SW480 (cell line): ENCODE data around the gene C3orf52.

ENCODE experiments used
- DNase-seq: peaks from one replicate; pipeline ENCODE4 v3.0.0-alpha.2; 2016; ENCODE audit warnings: low spot score

C3orf52 gene

DNA sequence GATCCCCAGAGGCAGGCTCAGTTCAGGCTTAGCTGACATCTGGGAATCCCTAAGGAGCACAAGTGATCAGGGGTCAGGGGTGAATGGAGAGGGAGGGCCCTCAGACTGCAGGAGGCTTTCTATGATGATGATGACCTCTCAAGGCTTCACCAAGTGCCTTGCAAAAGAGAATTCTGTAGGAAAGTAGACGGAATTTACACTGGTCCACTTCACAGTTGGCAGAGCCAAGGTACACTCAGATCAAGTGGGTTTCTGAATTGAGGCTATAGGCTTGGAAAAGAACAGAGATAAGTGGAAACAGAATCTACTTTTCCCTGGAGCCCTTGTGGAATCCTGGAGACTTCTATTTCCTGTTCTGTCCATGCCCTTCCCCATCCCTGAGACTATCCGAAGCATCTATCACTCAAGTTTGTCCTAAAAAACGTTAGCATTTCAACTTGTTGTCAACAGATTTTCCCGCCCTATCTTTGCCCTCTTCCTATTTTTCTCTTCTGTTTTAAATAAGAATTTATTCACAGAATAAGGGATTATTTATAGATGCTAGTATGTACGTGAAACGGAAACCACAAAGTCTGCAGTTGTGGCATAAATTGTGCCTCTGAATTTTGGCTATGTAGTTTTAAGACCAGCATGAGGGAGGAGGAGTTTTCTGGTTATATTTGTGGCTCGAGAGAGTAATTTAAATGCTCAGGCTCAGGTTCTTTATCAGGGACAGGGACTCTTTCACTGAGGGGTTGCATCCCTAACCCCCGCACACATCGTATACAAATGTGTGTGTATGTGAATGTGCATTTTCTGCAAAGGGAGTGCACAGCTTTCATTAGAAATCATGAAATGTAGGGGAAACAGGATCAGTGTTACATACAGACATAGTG is 34.0 kb downstream of the C3orf52 start:
- no peak for DNase-seq

DNA sequence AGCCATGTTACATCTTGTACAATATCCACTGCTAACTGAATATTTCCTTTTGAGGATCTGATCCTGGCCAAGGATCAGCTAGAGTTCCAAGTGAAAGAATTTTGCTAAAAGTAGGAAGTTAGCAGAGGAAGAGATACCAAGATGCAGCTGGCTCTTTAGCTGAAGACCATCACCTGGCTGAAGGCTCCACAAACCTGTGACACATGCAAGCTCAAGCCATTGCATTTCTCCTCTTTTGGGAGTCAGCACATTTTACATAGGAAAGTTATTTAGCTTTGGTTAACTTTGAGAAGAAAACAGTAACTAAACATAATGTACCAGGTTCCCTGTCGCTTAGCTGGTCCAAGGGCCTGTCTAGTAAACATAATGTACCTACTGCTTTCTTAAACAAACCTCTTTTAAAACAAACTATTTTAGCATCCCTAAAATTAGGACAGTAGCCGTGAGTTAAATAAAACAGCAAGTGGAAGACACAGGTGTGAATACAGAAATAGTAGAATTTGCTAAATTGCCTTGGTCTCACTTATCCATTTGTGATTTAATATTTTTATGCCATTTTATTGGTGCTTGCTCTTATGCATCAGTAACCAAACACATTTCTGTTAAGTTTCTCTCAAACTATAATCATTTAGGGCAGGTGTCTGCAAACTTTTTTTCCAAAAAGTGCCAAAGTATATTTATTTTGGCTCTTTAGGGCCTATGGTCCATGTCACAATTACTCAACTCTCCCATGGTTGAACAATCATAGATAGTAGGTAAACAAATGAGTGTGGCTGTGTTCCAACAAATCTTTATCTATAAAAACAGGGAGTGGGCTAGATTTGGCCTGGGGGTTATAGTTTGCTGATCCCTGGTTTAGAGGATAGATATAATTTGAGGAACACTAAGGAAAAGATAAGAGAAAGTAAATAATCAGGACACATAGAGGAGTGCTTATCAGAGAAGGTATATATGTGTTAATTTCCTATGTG is 35.7 kb downstream of the C3orf52 start:
- DNase-seq: no peak

DNA sequence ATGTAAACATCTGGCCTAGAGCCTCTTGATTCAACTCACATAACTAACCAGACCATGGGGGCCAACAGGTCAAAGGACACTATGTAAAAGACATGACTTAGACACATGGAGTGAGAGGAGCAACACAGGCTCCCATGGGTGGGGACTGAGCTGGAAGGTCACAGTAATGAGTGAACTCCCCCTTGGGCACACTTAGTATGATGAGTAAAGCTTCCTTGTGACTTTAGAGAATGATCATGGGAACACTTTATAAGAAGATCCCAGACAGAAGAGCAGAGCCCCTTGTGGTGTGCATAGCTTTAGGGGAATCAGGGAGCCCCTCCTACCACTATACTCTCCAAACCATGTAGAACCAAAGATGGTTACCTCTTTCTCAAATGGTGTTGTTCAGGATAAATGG is 36.7 kb downstream of the C3orf52 start:
- DNase-seq: no peak

DNA sequence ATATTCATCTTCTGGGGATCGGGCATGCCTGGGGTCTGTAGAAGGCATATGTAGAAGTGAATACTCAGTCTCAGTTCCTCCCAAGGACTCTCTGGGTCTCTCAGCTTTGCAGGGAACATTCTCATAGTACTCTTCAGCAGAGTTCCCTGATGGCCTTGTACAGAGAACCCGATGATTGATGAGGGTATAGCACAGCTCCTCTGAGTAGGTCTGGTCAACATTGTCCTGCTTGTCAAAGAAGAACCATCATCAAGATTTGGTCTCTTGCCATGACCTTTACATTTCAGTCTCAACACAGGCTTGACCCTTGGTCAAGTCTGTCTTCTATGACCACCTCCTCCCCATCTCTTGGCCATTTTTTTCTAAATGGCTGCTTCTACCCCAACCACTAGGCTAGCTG is 37.4 kb downstream of the C3orf52 start:
- DNase-seq: no peak

DNA sequence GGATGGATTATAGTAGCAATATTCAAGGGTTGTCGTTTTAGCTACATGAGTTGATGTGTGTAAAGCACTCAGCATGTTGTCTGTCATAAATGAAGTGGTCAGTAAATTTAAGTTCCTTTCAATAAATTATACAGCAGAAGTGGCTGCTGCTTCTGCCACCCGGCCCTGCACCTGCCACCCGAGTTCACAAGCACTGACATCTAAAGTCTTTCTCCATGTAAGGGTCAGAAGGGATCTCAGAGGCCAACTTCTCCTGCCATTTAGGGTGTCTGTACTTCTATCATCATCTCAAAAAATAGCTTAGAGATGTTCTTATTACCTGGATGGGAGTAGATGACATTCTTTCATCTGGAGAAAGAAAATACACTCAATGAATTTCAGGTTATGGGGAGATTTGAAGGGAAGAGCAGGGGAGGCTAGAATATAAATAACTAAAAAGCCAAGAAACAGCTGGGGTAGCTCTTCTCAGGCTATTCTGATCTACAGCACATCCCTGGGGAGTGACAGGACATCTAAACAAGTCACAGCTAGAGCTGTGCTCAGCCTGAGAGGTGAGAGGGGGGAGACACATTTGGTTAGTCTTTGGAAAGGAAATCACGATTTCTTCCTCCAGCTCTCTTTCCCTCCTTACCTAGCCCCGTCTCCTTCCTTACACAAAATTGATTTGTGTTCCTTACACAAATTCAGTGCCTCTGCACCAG is 38.9 kb downstream of the C3orf52 start:
- no peak for DNase-seq

DNA sequence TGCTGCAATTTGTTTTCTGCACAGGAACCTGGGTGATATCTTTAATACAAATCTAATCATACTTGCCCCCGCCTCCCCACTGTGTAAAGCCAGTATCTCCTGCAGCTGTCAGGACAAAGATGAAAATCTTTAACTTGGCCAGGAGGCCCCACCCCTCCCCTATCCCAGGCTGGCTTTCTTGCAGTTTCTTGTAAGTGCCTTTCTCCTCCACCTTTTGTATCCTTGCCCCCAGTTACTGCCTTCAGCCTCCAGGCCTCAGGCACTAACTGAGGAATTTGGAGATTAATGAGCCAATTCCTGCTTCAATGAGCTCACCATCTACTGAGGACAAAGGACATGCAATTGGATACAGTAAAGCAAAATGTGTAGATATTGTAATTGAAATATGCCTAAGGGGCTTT is 40.3 kb downstream of the C3orf52 start:
- DNase-seq: no peak

DNA sequence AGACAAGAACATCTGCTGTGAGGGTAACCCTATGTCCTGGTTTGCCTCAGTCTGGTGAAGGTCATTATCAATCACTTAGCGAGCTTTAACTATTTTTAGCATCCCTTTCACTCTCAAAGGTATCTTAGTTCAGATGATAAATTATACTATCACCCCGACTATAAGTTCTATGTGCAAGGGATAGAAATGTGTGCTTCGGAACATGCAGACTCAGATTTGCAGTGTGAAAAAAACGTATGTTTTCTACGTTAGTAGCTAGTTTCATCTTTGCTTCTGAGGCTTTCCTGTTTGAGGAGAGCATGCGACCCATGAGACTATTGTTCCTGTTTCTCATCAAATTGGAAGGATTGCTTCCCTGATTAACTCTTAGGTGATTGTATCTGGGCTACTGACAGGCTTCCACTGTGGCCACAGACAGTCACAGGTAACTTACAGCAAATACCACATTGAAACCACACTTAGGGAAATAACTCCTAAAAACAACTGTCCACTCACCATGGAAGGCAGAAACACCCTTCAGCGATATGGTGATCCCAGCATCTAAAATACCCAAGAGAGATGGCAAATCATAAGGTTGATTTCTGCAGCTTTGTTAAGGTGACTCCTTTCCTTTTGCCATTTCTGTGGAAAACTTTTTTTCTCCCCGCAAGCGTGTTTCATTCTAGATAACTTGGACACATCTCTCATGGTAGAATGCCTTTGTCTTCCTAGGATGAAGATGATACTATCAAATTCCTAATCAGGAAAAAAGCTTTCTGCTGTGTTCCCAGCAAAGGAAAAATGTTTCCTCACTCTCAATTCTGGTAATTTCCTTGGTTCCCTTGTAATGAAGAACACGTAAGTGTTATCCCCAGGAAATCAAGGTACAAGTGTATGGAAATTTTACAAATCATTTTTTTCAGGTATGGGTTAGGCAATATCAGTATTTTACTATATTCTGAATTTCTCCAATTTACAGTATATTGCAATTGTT is 41.6 kb downstream of the C3orf52 start:
- DNase-seq: no peak

DNA sequence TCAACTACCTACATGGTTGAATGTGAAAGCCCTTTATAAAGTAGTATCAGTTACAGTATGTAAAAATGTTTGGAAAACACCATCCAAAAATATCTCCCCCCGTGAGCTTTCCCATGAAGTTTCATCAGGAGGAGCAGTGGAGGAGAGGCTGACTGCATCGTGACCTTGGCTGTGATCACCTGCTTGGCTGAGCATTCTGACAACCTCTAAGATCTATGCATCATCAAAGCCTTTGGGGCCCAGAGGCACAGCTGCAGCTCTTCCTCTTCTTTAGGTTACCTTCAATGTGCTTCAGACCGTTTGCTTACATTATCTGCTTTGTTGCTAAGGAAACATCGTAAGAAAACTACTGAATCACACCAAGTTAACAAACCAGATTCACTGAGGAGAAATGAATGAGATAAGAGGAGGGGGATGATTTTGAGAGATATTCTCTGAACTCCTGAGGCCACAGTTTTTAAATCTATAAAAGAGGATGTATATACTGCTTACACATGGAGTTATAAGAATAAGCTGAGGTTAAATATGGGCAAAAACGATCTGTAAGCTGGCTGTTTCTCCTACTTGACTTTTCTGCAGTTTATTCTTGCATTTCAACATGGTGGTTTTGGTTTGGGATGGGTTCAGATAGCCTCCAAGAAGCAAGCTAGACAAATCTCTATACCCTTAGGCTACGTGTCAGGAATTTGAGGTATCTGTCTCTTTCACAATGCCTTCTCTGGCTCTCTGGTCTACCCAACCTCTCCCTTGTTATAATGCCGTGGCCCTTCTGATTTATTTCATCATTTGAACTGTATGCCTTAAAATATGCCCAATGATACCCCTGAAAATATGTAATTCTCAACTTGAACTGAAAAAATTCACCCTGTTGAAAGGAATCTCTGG is 42.9 kb downstream of the C3orf52 start:
- DNase-seq: no peak

DNA sequence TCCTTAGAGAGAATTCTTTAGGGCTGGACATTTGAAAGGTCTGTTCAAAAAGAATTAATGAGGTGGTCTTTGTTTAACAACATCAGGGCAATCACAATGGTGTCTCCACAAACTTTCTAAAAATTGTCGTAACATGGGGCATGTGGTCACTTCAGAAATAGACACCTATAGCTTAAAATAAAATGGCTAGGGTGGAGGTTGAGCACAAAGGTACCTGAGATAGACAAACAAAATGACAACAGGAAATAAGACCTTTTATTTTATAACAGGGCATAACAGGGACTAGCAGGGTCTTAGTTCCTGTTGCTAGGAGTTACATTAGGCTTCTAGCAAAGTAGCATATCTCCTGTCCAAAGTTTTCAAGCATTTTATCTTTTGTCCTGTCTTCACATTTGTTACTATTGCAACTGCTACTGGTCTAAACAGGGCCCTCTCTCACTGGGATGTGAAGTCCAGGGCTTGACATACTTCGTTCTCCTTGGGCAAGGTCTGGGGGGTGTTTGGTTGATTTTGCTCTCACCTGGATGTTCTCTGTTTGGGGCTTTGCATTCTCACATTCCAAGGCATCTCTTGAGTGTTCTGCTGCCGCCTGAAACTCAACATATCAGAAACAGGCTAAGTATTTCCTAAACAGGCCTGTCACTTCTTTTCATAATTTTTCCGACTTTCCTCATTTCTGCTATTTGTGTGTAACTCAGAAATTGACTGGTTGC is 43.9 kb downstream of the C3orf52 start:
- no peak for DNase-seq

DNA sequence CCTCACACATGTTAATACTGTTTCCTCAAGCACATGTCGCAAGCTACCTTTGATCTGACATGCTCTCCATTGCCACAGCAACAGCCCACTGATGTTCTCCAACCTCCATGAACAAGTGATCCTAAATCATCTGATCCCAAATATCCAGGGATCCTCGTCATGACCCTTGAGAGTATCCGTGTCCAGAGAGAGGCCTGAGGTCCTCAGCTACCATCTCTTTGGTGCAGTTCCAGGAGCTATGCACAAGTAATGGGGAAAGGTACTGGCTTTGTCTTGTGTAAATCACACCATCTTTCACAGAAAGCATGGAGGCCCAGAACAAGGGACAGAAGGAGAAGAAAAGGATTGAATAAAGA is 44.4 kb downstream of the C3orf52 start:
- DNase-seq: no peak

DNA sequence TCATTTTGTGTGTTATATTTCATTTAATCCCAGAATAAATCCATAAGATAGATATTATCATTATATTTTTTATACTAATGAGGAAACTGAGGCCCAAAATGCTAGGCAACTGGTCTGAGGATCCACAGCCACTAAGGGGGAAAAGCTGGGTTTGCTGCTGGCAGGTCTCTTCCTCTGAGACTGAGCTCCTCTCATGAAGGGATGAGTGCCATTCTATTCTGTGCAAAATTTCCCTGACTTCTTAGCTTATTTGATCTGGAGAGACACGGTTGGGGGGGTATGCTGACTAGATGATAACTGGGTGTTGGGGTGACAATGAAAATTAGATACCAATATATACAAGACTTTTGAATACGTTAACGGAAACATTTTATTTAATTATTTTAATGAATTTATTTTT is 44.9 kb downstream of the C3orf52 start:
- DNase-seq: no peak

DNA sequence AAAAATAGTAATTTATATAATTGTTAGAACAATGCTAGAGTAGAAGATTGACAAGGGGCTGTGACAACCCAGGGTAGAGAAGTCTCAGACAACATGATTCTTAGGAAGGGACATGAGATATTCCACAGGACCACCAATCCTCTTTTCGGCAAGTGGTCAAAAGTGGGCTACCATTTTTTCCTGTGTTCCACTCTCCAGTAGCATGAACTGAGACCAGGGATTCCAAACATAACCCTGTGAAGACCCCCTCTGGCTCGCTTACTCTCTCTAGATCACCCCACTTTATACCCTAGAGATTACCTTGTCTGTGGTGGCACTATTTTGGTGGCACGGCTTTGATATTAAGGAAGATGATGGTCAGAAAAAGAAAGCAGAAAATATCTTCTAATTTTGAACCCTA is 45.9 kb downstream of the C3orf52 start:
- no peak for DNase-seq

DNA sequence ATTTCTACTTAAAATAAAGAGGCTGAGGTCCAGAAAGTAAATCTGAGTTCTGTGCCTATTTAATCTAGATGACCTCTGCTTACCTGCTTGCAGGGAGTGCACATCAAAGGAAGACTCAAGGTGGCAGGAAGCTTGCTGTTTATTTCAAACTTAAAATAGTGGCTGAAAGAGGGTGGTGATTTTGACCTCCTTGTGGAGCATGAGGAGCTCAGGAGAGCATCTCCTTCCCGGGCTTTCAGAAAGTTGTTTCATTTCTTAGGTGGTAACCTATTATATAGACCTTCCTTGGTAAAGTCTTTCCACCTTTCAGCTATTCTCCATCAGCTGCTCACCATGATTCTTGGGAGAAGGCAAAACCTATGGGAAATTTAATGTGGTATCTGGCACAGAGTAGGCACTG is 46.4 kb downstream of the C3orf52 start:
- DNase-seq: no peak

DNA sequence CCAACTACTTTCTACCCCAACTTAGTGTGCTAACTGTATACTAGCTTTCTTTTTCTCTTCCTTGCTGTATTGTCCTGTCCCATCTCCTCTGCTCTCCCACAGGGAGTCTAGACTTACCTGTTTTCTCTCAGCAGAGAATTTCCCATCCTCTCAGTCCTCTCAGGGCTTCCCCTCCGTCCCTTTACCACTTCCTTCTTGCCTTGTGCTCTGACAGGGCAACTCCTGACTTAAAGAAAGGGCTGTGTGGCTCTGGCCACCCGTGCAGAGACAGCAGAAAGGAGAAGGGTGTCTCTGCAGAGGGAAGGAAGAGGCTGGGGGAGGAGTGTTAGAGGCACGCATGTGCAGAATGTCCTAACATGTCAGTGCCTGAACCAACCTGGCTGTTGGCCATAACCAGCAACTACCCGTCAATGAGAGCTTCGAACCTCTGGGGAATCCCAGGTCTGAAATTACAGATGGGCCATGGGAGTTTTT is 46.8 kb downstream of the C3orf52 start, which contains the start of gene GCSAM:
TSS of gene GCSAM (minus strand) at position 274 of the 474 bp plus-strand sequence. CDS start at position 146, 128 bp downstream.
- DNase-seq: no peak

DNA sequence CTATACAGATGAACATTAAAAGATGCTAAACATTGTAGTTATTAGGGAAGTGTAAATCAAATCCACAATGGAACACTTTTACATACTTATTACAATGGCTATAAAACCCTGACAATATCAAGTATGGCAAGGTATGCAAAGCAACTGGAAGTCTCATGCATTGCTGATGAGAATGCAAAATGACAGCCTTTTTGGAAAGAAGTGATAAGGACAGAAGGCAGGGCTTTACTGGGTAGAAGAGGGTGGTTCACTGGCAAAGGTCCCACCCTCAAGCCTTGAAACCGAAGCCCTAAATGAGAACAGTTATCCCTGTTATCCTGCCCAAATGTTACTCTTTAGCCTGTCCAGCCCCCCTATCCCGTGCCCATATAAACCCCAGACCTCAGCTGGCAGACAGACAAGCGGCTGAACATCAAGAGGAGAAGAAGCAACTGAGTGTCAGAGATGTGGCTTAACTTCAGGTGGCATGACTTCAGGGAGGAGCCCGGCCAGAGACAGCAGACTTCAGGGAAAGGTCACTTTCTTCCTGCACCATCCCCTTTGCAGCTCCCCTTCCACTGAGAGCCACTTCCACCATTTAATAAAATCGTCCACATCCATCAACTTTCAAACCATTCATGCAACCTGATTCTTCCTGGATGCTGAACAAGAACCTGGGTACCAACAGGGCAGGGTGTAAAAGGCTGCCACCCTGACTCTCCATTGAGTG is 47.6 kb downstream of the C3orf52 start:
- no peak for DNase-seq

DNA sequence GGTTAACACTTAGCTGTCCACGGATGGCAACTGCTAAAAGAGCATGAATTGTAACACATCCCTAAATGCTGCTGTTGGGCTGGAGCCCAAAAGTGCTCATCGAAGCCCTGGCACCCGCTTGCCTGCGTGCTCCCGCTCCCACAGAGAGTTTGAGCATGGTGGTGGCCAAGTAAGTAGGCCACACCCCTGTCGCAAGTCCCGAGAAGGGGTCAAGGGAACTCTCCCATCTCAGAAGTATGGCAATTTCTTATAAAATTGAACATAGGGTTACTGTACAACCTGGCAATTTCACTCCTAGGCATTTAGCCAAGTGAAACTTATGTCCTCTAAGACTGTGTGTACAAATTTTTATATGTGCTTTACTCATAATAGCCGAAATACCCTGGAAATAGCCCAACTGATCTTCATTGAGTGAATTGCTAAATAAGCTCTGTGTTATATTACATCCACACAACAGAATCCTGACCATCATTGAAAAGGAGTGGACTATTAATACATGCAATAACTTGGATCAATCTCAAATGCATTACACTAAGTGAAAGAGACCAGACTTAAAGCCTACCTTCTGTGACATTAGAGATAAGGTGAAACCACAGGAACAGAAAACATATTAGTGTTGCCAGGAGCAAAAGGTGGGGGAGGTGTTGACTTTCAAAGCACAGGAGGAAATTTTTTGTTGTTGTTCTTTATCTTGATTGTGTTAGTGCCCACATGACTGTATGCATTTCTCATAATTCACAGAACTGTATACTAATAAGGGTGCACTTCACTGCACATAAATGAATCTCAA is 48.3 kb downstream of the C3orf52 start:
- peak; percentile 14 for DNase-seq

DNA sequence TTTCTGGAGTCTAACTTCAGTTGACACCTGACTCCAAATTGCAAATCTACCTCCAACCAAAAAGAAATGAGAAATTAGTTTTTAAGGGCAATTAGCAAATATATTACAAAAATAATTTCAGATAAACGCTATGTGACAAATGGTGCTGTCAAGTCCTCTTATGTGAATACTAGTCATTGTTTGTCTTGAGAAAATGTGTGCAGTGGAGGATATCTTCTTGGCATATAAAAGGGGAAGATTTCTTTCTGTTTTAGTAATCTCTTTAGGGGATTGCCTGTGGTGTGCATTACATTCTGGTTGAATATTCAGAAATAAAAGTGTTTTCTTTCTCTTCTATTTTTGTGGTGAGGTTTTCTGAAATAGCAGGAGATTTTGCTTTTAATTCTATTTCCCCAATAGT is 49.9 kb downstream of the C3orf52 start:
- DNase-seq: no peak
